ENCODE data around the gene EML3. TPM values are rescaled to one million over a fixed set of nuclear protein-coding genes. Genes with fewer than 3 reads are reported as not detected.
A peak's percentile ranks its signal among the peaks of the same experiment; 100 is the strongest.

EML3 gene
- polyA plus RNA-seq, 1 donor from 2014 or later: 0.38 TPM

DNA sequence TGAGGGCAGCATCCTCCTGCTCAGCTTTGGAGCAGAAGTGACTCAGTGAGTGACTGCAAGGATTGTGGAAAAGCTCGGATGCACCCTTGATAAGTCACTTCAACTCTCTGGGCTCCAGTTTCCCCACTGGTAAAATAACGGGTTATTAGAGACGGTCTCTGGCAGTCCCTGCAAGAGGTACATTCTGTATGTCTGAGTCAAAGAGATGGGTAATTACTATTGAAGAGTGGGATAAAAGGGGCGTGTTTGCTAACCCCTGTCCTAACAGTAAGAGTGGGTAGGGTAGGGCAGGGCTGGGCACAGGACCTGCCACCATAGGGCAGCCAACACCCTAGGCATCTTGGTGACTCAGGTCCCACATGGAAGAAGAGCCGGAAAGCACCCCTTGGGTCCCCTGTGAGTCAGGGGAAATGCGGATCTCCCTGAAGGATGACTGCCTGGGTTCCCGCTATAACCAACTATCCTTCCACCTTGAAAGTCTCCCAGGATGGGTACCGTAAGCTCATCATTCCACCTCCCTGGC, 58.7 kb downstream of the EML3 start (continued):
- TF ChIP-seq, protein P1, sequence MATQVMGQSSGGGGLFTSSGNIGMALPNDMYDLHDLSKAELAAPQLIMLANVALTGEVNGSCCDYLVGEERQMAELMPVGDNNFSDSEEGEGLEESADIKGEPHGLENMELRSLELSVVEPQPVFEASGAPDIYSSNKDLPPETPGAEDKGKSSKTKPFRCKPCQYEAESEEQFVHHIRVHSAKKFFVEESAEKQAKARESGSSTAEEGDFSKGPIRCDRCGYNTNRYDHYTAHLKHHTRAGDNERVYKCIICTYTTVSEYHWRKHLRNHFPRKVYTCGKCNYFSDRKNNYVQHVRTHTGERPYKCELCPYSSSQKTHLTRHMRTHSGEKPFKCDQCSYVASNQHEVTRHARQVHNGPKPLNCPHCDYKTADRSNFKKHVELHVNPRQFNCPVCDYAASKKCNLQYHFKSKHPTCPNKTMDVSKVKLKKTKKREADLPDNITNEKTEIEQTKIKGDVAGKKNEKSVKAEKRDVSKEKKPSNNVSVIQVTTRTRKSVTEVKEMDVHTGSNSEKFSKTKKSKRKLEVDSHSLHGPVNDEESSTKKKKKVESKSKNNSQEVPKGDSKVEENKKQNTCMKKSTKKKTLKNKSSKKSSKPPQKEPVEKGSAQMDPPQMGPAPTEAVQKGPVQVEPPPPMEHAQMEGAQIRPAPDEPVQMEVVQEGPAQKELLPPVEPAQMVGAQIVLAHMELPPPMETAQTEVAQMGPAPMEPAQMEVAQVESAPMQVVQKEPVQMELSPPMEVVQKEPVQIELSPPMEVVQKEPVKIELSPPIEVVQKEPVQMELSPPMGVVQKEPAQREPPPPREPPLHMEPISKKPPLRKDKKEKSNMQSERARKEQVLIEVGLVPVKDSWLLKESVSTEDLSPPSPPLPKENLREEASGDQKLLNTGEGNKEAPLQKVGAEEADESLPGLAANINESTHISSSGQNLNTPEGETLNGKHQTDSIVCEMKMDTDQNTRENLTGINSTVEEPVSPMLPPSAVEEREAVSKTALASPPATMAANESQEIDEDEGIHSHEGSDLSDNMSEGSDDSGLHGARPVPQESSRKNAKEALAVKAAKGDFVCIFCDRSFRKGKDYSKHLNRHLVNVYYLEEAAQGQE (IDR thresholded peaks at IDR 0.05; ENCODE audit: borderline replicate concordance): no peak

DNA sequence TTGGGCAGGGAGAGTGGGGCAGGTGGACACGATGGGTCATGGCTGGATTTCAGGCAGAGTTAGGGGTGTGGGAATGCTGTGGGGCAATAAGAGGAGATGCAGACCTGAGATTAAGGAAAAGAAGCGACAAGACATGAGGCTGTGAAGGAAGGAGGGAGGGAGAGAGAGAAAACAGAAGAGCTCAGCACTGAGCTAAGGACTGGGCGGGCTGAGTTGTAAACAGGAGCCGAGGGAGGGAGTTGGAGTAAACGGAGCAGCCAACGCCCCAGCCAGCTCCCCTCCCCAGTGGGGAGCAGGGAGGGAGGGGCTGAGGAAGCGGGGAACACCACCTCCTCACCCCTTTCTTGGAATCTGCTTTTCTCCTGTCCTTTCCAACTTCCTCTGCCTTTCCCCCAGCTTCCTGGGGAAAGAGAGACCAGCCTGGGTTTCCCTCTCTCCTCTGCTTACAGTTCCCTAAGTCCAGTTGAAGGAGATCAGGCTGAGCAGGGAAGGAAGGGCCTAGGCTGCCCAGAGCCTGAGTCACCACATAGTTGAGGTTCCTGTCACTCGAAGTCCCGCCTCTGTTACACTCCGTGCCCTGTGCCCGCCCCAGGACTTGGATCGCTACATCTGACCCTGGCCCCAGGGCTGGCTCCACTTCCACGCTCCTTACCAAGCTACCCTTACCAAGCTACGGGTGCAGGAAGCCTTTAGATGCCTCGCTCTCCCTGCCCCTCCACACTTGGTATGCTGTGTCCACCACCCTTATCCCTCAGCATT, 59.3 kb downstream of the EML3 start:
- Histone ChIP-seq H3K9me3 (ENCODE audit: low read length) (no peaks in the 10 kb centered on the region), H3K27ac (ENCODE audit: low read length) (peak overlapping the region; percentile 96), H3K9me2 (ENCODE audit: insufficient read depth, low read length) (no peaks in the 10 kb centered on the region), H3K36me3 (ENCODE audit: insufficient read depth, low read length) (no peaks in the 10 kb centered on the region), H3K9ac (ENCODE audit: low read length) (peak overlapping the region; percentile 64), H3K79me2 (replicated peaks; ENCODE audit: insufficient read depth, low read length) (no peaks in the 10 kb centered on the region), H2AFZ (ENCODE audit: low read depth, low read length) (no peak overlapping the region), H3K4me3 (ENCODE audit: low read length) (peak overlapping the region; percentile 25), H3K4me2 (ENCODE audit: low read length) (peak overlapping the region; percentile 36), H3K27me3 (ENCODE audit: insufficient read depth, low read depth, low read length) (peaks cover 1% of the 10 kb centered on the region), H3F3A (ENCODE audit: insufficient read depth, low read length, poor library complexity, severe bottlenecking) (no peaks in the 10 kb centered on the region), H4K20me1 (ENCODE audit: insufficient read depth) (no peaks in the 10 kb centered on the region)
- TF ChIP-seq POLR2AphosphoS5 (IDR thresholded peaks at IDR 0.05) (no peak), SMC3 (conservative IDR thresholded peaks at IDR 0.05; ENCODE audit: poor library complexity) (no peak), TAF1 (IDR thresholded peaks at IDR 0.05; ENCODE audit: low read depth) (no peak), EP300 (conservative IDR thresholded peaks at IDR 0.05; ENCODE audit: poor library complexity, severe bottlenecking) (no peak), RAD21 (conservative IDR thresholded peaks at IDR 0.05) (no peak), EZH2 (IDR thresholded peaks at IDR 0.05; ENCODE audit: borderline replicate concordance, insufficient read depth, low read length, poor library complexity, severe bottlenecking) (no peak)
- TF ChIP-seq, protein P1 (IDR thresholded peaks at IDR 0.05; ENCODE audit: borderline replicate concordance): no peak
- TF ChIP-seq, protein P2, sequence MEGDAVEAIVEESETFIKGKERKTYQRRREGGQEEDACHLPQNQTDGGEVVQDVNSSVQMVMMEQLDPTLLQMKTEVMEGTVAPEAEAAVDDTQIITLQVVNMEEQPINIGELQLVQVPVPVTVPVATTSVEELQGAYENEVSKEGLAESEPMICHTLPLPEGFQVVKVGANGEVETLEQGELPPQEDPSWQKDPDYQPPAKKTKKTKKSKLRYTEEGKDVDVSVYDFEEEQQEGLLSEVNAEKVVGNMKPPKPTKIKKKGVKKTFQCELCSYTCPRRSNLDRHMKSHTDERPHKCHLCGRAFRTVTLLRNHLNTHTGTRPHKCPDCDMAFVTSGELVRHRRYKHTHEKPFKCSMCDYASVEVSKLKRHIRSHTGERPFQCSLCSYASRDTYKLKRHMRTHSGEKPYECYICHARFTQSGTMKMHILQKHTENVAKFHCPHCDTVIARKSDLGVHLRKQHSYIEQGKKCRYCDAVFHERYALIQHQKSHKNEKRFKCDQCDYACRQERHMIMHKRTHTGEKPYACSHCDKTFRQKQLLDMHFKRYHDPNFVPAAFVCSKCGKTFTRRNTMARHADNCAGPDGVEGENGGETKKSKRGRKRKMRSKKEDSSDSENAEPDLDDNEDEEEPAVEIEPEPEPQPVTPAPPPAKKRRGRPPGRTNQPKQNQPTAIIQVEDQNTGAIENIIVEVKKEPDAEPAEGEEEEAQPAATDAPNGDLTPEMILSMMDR (IDR thresholded peaks at IDR 0.05; ENCODE audit: poor library complexity, severe bottlenecking): no peak
